Upper lobe of right lung (tissue), 1 donor: ENCODE data around the gene TTC31. TPM values are rescaled to one million over a fixed set of nuclear protein-coding genes. Genes with fewer than 3 reads are reported as not detected.
A peak's percentile ranks its signal among the peaks of the same experiment; 100 is the strongest.

Source experiments
- ATAC-seq: fragments of 200-7000 bp; cut with Tn5 transposase; one replicate; pipeline ENCODE4 v1.9.1; 2020; ENCODE audit warnings: mild to moderate bottlenecking, moderate library complexity
- DNase-seq: peaks from one replicate; pipeline ENCODE4 v3.0.0-alpha.2; 2020
- H3K27ac ChIP-seq: fragments of 200-600 bp; one replicate; pipeline ENCODE4 v1.8.0; 2022
- H3K27me3 ChIP-seq: fragments of 200-600 bp; one replicate; pipeline ENCODE4 v1.8.0; 2022; ENCODE audit warnings: mild to moderate bottlenecking
- H3K36me3 ChIP-seq: fragments of 200-600 bp; one replicate; pipeline ENCODE4 v1.8.0; 2022
- H3K4me1 ChIP-seq: fragments of 200-600 bp; one replicate; pipeline ENCODE4 v1.8.0; 2022
- H3K4me3 ChIP-seq: fragments of 200-600 bp; one replicate; pipeline ENCODE4 v1.8.0; 2022; ENCODE audit warnings: mild to moderate bottlenecking
- H3K9me3 ChIP-seq: fragments of 200-600 bp; one replicate; pipeline ENCODE4 v1.8.0; 2022
- CTCF ChIP-seq: fragments of 200-600 bp; IDR thresholded peaks from one replicate; pipeline ENCODE4 v1.8.0; 2022; ENCODE audit warnings: antibody characterized with exemption
- intact Hi-C: fragments of 100-400 bp; cut with DNase I; formaldehyde crosslinking; loops from one replicate; pipeline ENCODE4 v1.11.0; 2022
- total RNA-seq: library from RNA; stranded (reverse); fragmentation: NEBNext Ultra II Directional; extraction: Animal tissue kit (Norgen Biotek cat#: 25700); gene quantifications from one replicate; pipeline ENCODE4 v1.2.1, GENCODE V29; 2021
- donor health status: DM: no; HTN: yes; CAD: no; lungs with severe emphysema.

Gene TTC31
- total RNA-seq, 1 donor from 2014 or later, result 23.4 TPM

- Histone ChIP-seq H3K4me1 (no peaks in the 10 kb centered on the region), H3K4me3 (no peak overlapping the region), H3K36me3 (no peaks in the 10 kb centered on the region), H3K9me3 (no peaks in the 10 kb centered on the region), H3K27me3 (no peaks in the 10 kb centered on the region), H3K27ac (no peak overlapping the region)
- peak; percentile 1 for DNase-seq
- TF ChIP-seq CTCF, result no peak
- intact Hi-C loops, result no loop called here
- ATAC-seq, result no peak
Measured at GRCh38 chr2:74542978-74543377, 60.1 kb downstream of the TTC31 start.

Other genes with a start within 250 kb of the TTC31 start
- 3.2 TPM for gene SLC4A5, start 139.7 kb upstream of the TTC31 start, total RNA-seq
- gene DCTN1, start 102.8 kb upstream of the TTC31 start, total RNA-seq, result 140 TPM
- gene C2orf81, start 61.5 kb upstream of the TTC31 start, total RNA-seq, result 2.1 TPM
- gene WDR54, start 61.4 kb upstream of the TTC31 start, total RNA-seq, result 8.4 TPM
- gene RTKN, start 41.1 kb upstream of the TTC31 start, total RNA-seq, result 32.3 TPM
- gene INO80B, start 28.0 kb upstream of the TTC31 start, total RNA-seq, result 30.2 TPM
- gene WBP1, start 24.6 kb upstream of the TTC31 start, total RNA-seq, result 57.5 TPM
- 51.6 TPM for gene MOGS, start 17.7 kb upstream of the TTC31 start, total RNA-seq
- gene MRPL53, start 10.4 kb upstream of the TTC31 start, total RNA-seq, result 73.1 TPM
- 16.1 TPM for gene CCDC142, start 83 bp upstream of the TTC31 start, total RNA-seq
- gene LBX2, start 16.5 kb downstream of the TTC31 start, total RNA-seq, result 1.8 TPM
- 30.1 TPM for gene PCGF1, start 24.6 kb downstream of the TTC31 start, total RNA-seq
- not detected for gene TLX2, start 31.4 kb downstream of the TTC31 start, total RNA-seq
- gene DQX1, start 43.1 kb downstream of the TTC31 start, total RNA-seq, result not detected
- 119 TPM for gene AUP1, start 46.6 kb downstream of the TTC31 start, total RNA-seq
- gene HTRA2, start 46.9 kb downstream of the TTC31 start, total RNA-seq, result 31.4 TPM
- 8.1 TPM for gene LOXL3, start 70.9 kb downstream of the TTC31 start, total RNA-seq
- gene DOK1, start 71.6 kb downstream of the TTC31 start, total RNA-seq, result 35.7 TPM
- gene M1AP, start 165.2 kb downstream of the TTC31 start, total RNA-seq, result 1.4 TPM
- gene SEMA4F, start 171.2 kb downstream of the TTC31 start, total RNA-seq, result 9.0 TPM